IMR-90 (cell line): ENCODE data around the gene NR2F1.

Source experiments
- CTCF ChIP-seq: conservative IDR thresholded peaks from 2 replicates; pipeline ENCODE4 v1.5.1; 2012; ENCODE audit warnings: mild to moderate bottlenecking, low read depth, low read length, improper control_type of control experiment
- POLR2A ChIP-seq: IDR thresholded peaks from 2 replicates; pipeline ENCODE4 v1.6.1; 2012; ENCODE audit warnings: mild to moderate bottlenecking, low read depth, low read length
- RAD21 ChIP-seq: IDR thresholded peaks from 2 replicates; pipeline ENCODE4 v1.6.1; 2012; ENCODE audit warnings: low read length, improper control_type of control experiment

DNA sequence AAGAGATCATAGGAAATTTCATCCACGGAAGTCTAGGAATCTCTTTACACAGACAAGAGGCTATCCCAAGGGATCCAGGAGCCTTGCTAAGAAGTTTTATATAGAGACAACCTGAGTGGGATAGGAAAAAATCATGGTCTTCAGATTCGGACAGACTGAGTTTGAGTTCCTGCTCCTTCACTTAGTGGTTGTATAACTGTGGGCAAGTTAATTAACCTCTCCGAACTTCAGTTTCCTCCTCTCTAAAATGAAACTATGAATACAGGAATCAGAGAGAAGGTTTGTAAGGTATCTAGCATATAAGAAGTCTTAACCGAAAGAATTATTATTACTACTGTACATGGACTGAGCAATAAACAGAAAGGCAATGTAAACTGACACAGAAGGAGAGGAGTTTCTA is 37.1 kb upstream of the NR2F1 start:
- TF ChIP-seq CTCF = no peak
- no peak for TF ChIP-seq POLR2A
- TF ChIP-seq RAD21 = no peak
